ENCODE data around the gene DHRS3.

The DHRS3 gene

GRCh38 chr1:12573015-12573825, 44.8 kb downstream of the DHRS3 start:
- Histone ChIP-seq H3K4me3 (no peak overlapping the region), H3K9me3 (ENCODE audit: low read depth, low read length) (no peaks in the 10 kb centered on the region), H3K27ac (no peak overlapping the region), H3K9ac (ENCODE audit: insufficient read length) (no peak overlapping the region), H3K36me3 (ENCODE audit: insufficient read depth, low read length) (no peaks in the 10 kb centered on the region)
- DNase-seq (ENCODE audit: low read depth, low spot score) = no peak
- TF ChIP-seq FOXP2 (optimal IDR thresholded peaks at IDR 0.05; ENCODE audit: control extremely low read depth, extremely low read length, insufficient read depth) = no peak
- TF ChIP-seq EZH2 (IDR thresholded peaks at IDR 0.05) = no peak

- Histone ChIP-seq H3K27ac (no peak overlapping the region), H3K9me3 (ENCODE audit: low read depth, low read length) (no peaks in the 10 kb centered on the region), H3K9ac (ENCODE audit: insufficient read length) (no peak overlapping the region), H3K4me3 (no peak overlapping the region), H3K36me3 (ENCODE audit: insufficient read depth, low read length) (no peaks in the 10 kb centered on the region)
- no peak for DNase-seq (ENCODE audit: low read depth, low spot score)
- TF ChIP-seq FOXP2 (optimal IDR thresholded peaks at IDR 0.05; ENCODE audit: control extremely low read depth, extremely low read length, insufficient read depth) (no peak), POLR2AphosphoS5 (IDR thresholded peaks at IDR 0.05; ENCODE audit: borderline replicate concordance, low read depth, low read length) (no peak), EZH2 (IDR thresholded peaks at IDR 0.05) (no peak)
Observed at GRCh38 chr1:12572522-12572921, 45.5 kb downstream of the DHRS3 start.

- Histone ChIP-seq H3K36me3 (ENCODE audit: insufficient read depth, low read length) (no peaks in the 10 kb centered on the region), H3K9me3 (ENCODE audit: low read depth, low read length) (no peaks in the 10 kb centered on the region), H3K9ac (ENCODE audit: insufficient read length) (no peak overlapping the region), H3K4me3 (no peak overlapping the region), H3K27ac (no peak overlapping the region)
- no peak for DNase-seq (ENCODE audit: low read depth, low spot score)
- TF ChIP-seq FOXP2 (optimal IDR thresholded peaks at IDR 0.05; ENCODE audit: control extremely low read depth, extremely low read length, insufficient read depth) = no peak
- no peak for TF ChIP-seq POLR2AphosphoS5 (IDR thresholded peaks at IDR 0.05; ENCODE audit: borderline replicate concordance, low read depth, low read length)
- TF ChIP-seq EZH2 (IDR thresholded peaks at IDR 0.05) = no peak
Observed at GRCh38 chr1:12570291-12570690, 47.7 kb downstream of the DHRS3 start.

- Histone ChIP-seq H3K27ac (no peak overlapping the region), H3K4me3 (no peak overlapping the region), H3K36me3 (ENCODE audit: insufficient read depth, low read length) (no peaks in the 10 kb centered on the region), H3K9ac (ENCODE audit: insufficient read length) (no peak overlapping the region), H3K9me3 (ENCODE audit: low read depth, low read length) (no peaks in the 10 kb centered on the region)
- DNase-seq (ENCODE audit: low read depth, low spot score) = no peak
- no peak for TF ChIP-seq FOXP2 (optimal IDR thresholded peaks at IDR 0.05; ENCODE audit: control extremely low read depth, extremely low read length, insufficient read depth)
- TF ChIP-seq EZH2 (IDR thresholded peaks at IDR 0.05) = no peak
- no peak for TF ChIP-seq POLR2AphosphoS5 (IDR thresholded peaks at IDR 0.05; ENCODE audit: borderline replicate concordance, low read depth, low read length)
Observed at GRCh38 chr1:12568009-12568767, 49.8 kb downstream of the DHRS3 start.

GRCh38 chr1:12567288-12567819, 50.7 kb downstream of the DHRS3 start:
- Histone ChIP-seq H3K9me3 (ENCODE audit: low read depth, low read length) (no peaks in the 10 kb centered on the region), H3K27ac (no peak overlapping the region), H3K4me3 (no peak overlapping the region), H3K36me3 (ENCODE audit: insufficient read depth, low read length) (no peaks in the 10 kb centered on the region), H3K9ac (ENCODE audit: insufficient read length) (no peak overlapping the region)
- TF ChIP-seq POLR2AphosphoS5 (IDR thresholded peaks at IDR 0.05; ENCODE audit: borderline replicate concordance, low read depth, low read length) (no peak), EZH2 (IDR thresholded peaks at IDR 0.05) (no peak)
- DNase-seq (ENCODE audit: low read depth, low spot score) = no peak

- TF ChIP-seq POLR2AphosphoS5 (IDR thresholded peaks at IDR 0.05; ENCODE audit: borderline replicate concordance, low read depth, low read length) (no peak), FOXP2 (optimal IDR thresholded peaks at IDR 0.05; ENCODE audit: control extremely low read depth, extremely low read length, insufficient read depth) (no peak), EZH2 (IDR thresholded peaks at IDR 0.05) (no peak)
- Histone ChIP-seq H3K9me3 (ENCODE audit: low read depth, low read length) (no peaks in the 10 kb centered on the region), H3K4me3 (no peak overlapping the region), H3K36me3 (ENCODE audit: insufficient read depth, low read length) (no peaks in the 10 kb centered on the region), H3K9ac (ENCODE audit: insufficient read length) (no peak overlapping the region), H3K27ac (no peak overlapping the region)
- no peak for DNase-seq (ENCODE audit: low read depth, low spot score)
Observed at GRCh38 chr1:12566484-12567287, 51.3 kb downstream of the DHRS3 start.

- Histone ChIP-seq H3K27ac (no peak overlapping the region), H3K4me3 (no peak overlapping the region), H3K36me3 (ENCODE audit: insufficient read depth, low read length) (no peaks in the 10 kb centered on the region), H3K9me3 (ENCODE audit: low read depth, low read length) (no peaks in the 10 kb centered on the region), H3K9ac (ENCODE audit: insufficient read length) (no peak overlapping the region)
- no peak for TF ChIP-seq EZH2 (IDR thresholded peaks at IDR 0.05)
- TF ChIP-seq POLR2AphosphoS5 (IDR thresholded peaks at IDR 0.05; ENCODE audit: borderline replicate concordance, low read depth, low read length) = no peak
- no peak for TF ChIP-seq FOXP2 (optimal IDR thresholded peaks at IDR 0.05; ENCODE audit: control extremely low read depth, extremely low read length, insufficient read depth)
- DNase-seq (ENCODE audit: low read depth, low spot score) = no peak
Observed at GRCh38 chr1:12565966-12566352, 52.1 kb downstream of the DHRS3 start.

Measured in SK-N-MC (cell line).